Measurements from ENCODE around the gene PLOD3.

The PLOD3 gene

GRCh38 chr7:101179117-101179516, 38.3 kb downstream of the PLOD3 start:
- DNase-seq = peak in 1 of 2 experiments; percentile 50

- DNase-seq = no peak
Measured at GRCh38 chr7:101177644-101178043, 39.7 kb downstream of the PLOD3 start.

- DNase-seq = no peak
Measured at GRCh38 chr7:101175664-101176063, 41.7 kb downstream of the PLOD3 start.

GRCh38 chr7:101174322-101174854, 43.0 kb downstream of the PLOD3 start:
- DNase-seq = no peak

GRCh38 chr7:101173752-101174244, 43.6 kb downstream of the PLOD3 start:
- peak in 1 of 2 experiments; percentile 47 for DNase-seq

GRCh38 chr7:101172854-101173751, 44.3 kb downstream of the PLOD3 start:
- peak in 1 of 2 experiments; percentile 37 for DNase-seq

GRCh38 chr7:101172005-101172853, 45.2 kb downstream of the PLOD3 start:
- DNase-seq = peak; percentile 60 to 76

- DNase-seq = no peak
Measured at GRCh38 chr7:101171442-101171837, 45.9 kb downstream of the PLOD3 start.

- DNase-seq = no peak
Measured at GRCh38 chr7:101170617-101171441, 46.6 kb downstream of the PLOD3 start.

- DNase-seq = peak in 1 of 2 experiments; percentile 75
Measured at GRCh38 chr7:101169838-101170551, 47.4 kb downstream of the PLOD3 start.

- DNase-seq = no peak
Measured at GRCh38 chr7:101169110-101169837, 48.1 kb downstream of the PLOD3 start.

GRCh38 chr7:101168412-101169049, 48.9 kb downstream of the PLOD3 start:
- no peak for DNase-seq

- no peak for DNase-seq
Measured at GRCh38 chr7:101167645-101168411, 49.6 kb downstream of the PLOD3 start.

- DNase-seq = no peak
Measured at GRCh38 chr7:101166909-101167644, 50.3 kb downstream of the PLOD3 start.

- DNase-seq = no peak
Measured at GRCh38 chr7:101166648-101166908, 50.8 kb downstream of the PLOD3 start.

GRCh38 chr7:101165958-101166647, 51.3 kb downstream of the PLOD3 start:
- DNase-seq = no peak

GRCh38 chr7:101165075-101165957, 52.1 kb downstream of the PLOD3 start, which contains the start of gene VGF:
TSS of gene VGF (minus strand) at chr7:101165569. CDS start at chr7:101164843, 726 bp downstream.
- peak; percentile 86 to 97 for DNase-seq

Measured in NCI-H526 (cell line).